Coronary artery (tissue), 2 donors: ENCODE data around the gene IGDCC3.

Experiments
- DNase-seq: peaks from one replicate; pipeline ENCODE4 v3.0.0-alpha.2; 2017; ENCODE audit warnings: low spot score
- H3K27ac ChIP-seq, 2 donors: fragments of 200-600 bp; sonication (generic); one replicate each; pipeline ENCODE4 v1.5.1; 2016 to 2019
- H3K4me3 ChIP-seq: fragments of 200-600 bp; sonication (generic); 2 replicates; pipeline ENCODE4 v1.5.1; 2016; ENCODE audit warnings: mild to moderate bottlenecking, moderate library complexity
- TF ChIP-seq, protein P1 (sequence below): fragments of 200-600 bp; sonication (generic); IDR thresholded peaks from one replicate; pipeline ENCODE4 v1.5.1; 2019; ENCODE audit warnings: antibody characterized with exemption

The IGDCC3 gene

GRCh38 chr15:65405791-65406423, 28.1 kb upstream of the IGDCC3 start:
- Histone ChIP-seq H3K27ac (no peak overlapping the region), H3K4me3 (no peak overlapping the region)
- DNase-seq = no peak

GRCh38 chr15:65404186-65404872, 26.5 kb upstream of the IGDCC3 start:
- TF ChIP-seq, protein P1, sequence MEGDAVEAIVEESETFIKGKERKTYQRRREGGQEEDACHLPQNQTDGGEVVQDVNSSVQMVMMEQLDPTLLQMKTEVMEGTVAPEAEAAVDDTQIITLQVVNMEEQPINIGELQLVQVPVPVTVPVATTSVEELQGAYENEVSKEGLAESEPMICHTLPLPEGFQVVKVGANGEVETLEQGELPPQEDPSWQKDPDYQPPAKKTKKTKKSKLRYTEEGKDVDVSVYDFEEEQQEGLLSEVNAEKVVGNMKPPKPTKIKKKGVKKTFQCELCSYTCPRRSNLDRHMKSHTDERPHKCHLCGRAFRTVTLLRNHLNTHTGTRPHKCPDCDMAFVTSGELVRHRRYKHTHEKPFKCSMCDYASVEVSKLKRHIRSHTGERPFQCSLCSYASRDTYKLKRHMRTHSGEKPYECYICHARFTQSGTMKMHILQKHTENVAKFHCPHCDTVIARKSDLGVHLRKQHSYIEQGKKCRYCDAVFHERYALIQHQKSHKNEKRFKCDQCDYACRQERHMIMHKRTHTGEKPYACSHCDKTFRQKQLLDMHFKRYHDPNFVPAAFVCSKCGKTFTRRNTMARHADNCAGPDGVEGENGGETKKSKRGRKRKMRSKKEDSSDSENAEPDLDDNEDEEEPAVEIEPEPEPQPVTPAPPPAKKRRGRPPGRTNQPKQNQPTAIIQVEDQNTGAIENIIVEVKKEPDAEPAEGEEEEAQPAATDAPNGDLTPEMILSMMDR = no peak
- DNase-seq = no peak
- Histone ChIP-seq H3K27ac (no peak overlapping the region), H3K4me3 (no peak overlapping the region)

More at GRCh38 chr15:65405791-65406423, 28.1 kb upstream of the IGDCC3 start:
- TF ChIP-seq, protein P1 = no peak

DNA sequence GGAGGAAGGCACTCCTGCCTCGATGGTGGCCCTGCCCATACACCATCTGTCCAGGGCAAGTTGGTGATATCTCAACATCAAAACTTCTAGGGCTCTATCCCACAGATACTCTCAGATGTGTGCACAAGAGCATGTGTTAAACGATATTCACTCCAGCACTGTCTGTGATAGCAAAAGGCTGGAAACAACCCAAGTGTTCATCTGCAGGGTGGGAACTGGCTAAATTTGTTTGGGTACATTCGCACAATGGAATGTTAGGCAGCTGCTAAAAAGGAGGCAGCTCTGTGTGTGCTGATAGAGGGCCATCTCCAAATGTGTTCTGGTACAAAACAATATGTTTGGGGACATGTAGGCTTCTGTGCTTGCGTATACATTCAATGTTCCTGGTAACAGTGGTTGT, 25.2 kb upstream of the IGDCC3 start:
- TF ChIP-seq, protein P1 = no peak
- no peak for DNase-seq
- no peak overlapping the region for H3K27ac ChIP-seq

GRCh38 chr15:65401611-65402240, 23.9 kb upstream of the IGDCC3 start:
- Histone ChIP-seq H3K4me3 (no peak overlapping the region), H3K27ac (no peak overlapping the region)
- TF ChIP-seq, protein P1 = no peak
- no peak for DNase-seq

More for the DNA sequence above, 25.2 kb upstream of the IGDCC3 start:
- H3K4me3 ChIP-seq = no peak overlapping the region

GRCh38 chr15:65400760-65401610, 23.2 kb upstream of the IGDCC3 start:
- TF ChIP-seq, protein P1 = peak; percentile 42
- DNase-seq = no peak
- H3K4me3 ChIP-seq = no peak overlapping the region

GRCh38 chr15:65399997-65400396, 22.2 kb upstream of the IGDCC3 start:
- no peak for DNase-seq
- TF ChIP-seq, protein P1 = no peak
- H3K27ac ChIP-seq = no peak overlapping the region
- no peak overlapping the region for H3K4me3 ChIP-seq

More at GRCh38 chr15:65400760-65401610, 23.2 kb upstream of the IGDCC3 start:
- no peak overlapping the region for H3K27ac ChIP-seq
